HEK293T (cell line): Measurements from ENCODE around the gene SERPINA12.

ENCODE experiments used
- BHLHE40 ChIP-seq: fragments of 450-650 bp; IDR thresholded peaks from 2 replicates; pipeline ENCODE4 v1.6.1; 2016; ENCODE audit warnings: mild to moderate bottlenecking, moderate library complexity, borderline replicate concordance
- ELF4 ChIP-seq: fragments of 450-650 bp; IDR thresholded peaks from 2 replicates; pipeline ENCODE4 v1.6.1; 2017; ENCODE audit warnings: antibody characterized with exemption
- FOXA1 ChIP-seq: fragments of 450-650 bp; IDR thresholded peaks from 2 replicates; pipeline ENCODE4 v1.6.1; 2016; ENCODE audit warnings: mild to moderate bottlenecking
- FOXK2 ChIP-seq: fragments of 450-650 bp; IDR thresholded peaks from 2 replicates; pipeline ENCODE4 v1.6.1; 2016; ENCODE audit warnings: mild to moderate bottlenecking
- FOXM1 ChIP-seq: fragments of 450-650 bp; IDR thresholded peaks from 2 replicates; pipeline ENCODE4 v1.6.1; 2017; ENCODE audit warnings: mild to moderate bottlenecking, borderline replicate concordance
- SUZ12 ChIP-seq: fragments of 450-650 bp; IDR thresholded peaks from 2 replicates; pipeline ENCODE4 v1.6.1; 2016; ENCODE audit warnings: mild to moderate bottlenecking
- TF ChIP-seq, protein P1 (sequence below): fragments of 450-650 bp; IDR thresholded peaks from 2 replicates; pipeline ENCODE4 v1.6.1; 2016

DNA sequence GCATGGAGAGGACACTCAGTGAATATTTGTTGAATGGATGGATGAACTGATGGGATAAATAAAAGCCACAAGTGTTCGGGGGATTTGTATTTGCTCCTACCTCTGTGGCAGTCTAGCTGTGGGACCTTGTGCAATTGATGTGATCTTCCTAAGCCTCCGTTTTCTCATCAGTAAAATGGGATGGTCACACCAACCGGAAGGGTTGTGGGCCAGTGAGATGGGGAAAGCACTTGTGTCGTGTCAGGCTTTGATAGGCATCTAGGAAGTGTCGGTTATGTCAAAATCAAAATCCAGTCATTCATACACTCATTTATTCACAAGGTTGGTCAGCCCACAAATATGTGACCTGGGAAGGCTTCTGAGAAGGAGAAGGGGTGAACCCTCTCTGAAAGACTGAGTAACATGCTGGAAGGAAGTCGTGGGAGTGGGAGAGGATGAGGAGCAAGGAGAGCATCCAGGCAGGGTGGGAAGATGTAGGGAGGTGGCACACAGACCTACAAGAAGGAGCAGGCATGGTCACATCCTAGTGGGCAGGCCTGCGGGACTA is 25.5 kb downstream of the SERPINA12 start:
- TF ChIP-seq FOXM1 (no peak), FOXK2 (no peak), BHLHE40 (no peak), SUZ12 (no peak), ELF4 (no peak), FOXA1 (no peak)
- TF ChIP-seq, protein P1, sequence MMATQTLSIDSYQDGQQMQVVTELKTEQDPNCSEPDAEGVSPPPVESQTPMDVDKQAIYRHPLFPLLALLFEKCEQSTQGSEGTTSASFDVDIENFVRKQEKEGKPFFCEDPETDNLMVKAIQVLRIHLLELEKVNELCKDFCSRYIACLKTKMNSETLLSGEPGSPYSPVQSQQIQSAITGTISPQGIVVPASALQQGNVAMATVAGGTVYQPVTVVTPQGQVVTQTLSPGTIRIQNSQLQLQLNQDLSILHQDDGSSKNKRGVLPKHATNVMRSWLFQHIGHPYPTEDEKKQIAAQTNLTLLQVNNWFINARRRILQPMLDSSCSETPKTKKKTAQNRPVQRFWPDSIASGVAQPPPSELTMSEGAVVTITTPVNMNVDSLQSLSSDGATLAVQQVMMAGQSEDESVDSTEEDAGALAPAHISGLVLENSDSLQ, result no peak
